ENCODE data around the gene TGIF2. TPM values are rescaled to one million over a fixed set of nuclear protein-coding genes. Genes with fewer than 3 reads are reported as not detected.

The TGIF2 gene
- total RNA-seq, 1 donor: 10.9 TPM

GRCh38 chr20:36565520-36565919 lies 7.9 kb upstream of the TGIF2 start:
- H3K4me3 ChIP-seq (ENCODE audit: insufficient read depth, low read length): no peak overlapping the region
- H3K36me3 ChIP-seq (ENCODE audit: insufficient read depth, low read length): no peaks in the 10 kb centered on the region
- H3K27ac ChIP-seq (ENCODE audit: low read depth, low read length): no peak overlapping the region
- H3K4me1 ChIP-seq (ENCODE audit: insufficient read depth, low read length): peaks cover 5% of the 10 kb centered on the region
- H3K9me3 ChIP-seq (ENCODE audit: low read depth, low read length): peaks cover 4% of the 10 kb centered on the region
- no peak for DNase-seq (ENCODE audit: insufficient read length, low spot score, missing footprints)
- H2AFZ ChIP-seq (ENCODE audit: low read length): no peak overlapping the region
- H4K20me1 ChIP-seq (ENCODE audit: insufficient read depth, low read length): no peaks in the 10 kb centered on the region
- H3K4me2 ChIP-seq (ENCODE audit: insufficient read depth, low read length): no peak overlapping the region
- TF ChIP-seq CTCF (IDR thresholded peaks at IDR 0.05; ENCODE audit: extremely low read depth, low read depth, low read length): no peak
- H3K79me2 ChIP-seq (ENCODE audit: insufficient read depth, low read length): no peaks in the 10 kb centered on the region
- no peaks in the 10 kb centered on the region for H3K27me3 ChIP-seq (ENCODE audit: insufficient read depth, low read length)

GRCh38 chr20:36569847-36570429 lies 3.5 kb upstream of the TGIF2 start:
- Histone ChIP-seq H3K36me3 (ENCODE audit: insufficient read depth, low read length) (no peaks in the 10 kb centered on the region), H3K27me3 (ENCODE audit: insufficient read depth, low read length) (no peaks in the 10 kb centered on the region), H3K4me3 (ENCODE audit: insufficient read depth, low read length) (no peak overlapping the region), H3K9me3 (ENCODE audit: low read depth, low read length) (peaks cover 4% of the 10 kb centered on the region), H4K20me1 (ENCODE audit: insufficient read depth, low read length) (peaks cover 2% of the 10 kb centered on the region), H3K4me2 (ENCODE audit: insufficient read depth, low read length) (no peak overlapping the region), H2AFZ (ENCODE audit: low read length) (no peak overlapping the region), H3K79me2 (ENCODE audit: insufficient read depth, low read length) (no peaks in the 10 kb centered on the region), H3K27ac (ENCODE audit: low read depth, low read length) (no peak overlapping the region), H3K4me1 (ENCODE audit: insufficient read depth, low read length) (peaks cover 18% of the 10 kb centered on the region)
- no peak for TF ChIP-seq CTCF (IDR thresholded peaks at IDR 0.05; ENCODE audit: extremely low read depth, low read depth, low read length)
- peak; percentile 99 for DNase-seq (ENCODE audit: insufficient read length, low spot score, missing footprints)

- Histone ChIP-seq H3K79me2 (ENCODE audit: insufficient read depth, low read length) (peaks cover 7% of the 10 kb centered on the region), H3K36me3 (ENCODE audit: insufficient read depth, low read length) (no peaks in the 10 kb centered on the region), H3K27me3 (ENCODE audit: insufficient read depth, low read length) (no peaks in the 10 kb centered on the region), H3K4me3 (ENCODE audit: insufficient read depth, low read length) (no peak overlapping the region), H3K4me2 (ENCODE audit: insufficient read depth, low read length) (peak overlapping the region; percentile 85), H3K9me3 (ENCODE audit: low read depth, low read length) (no peaks in the 10 kb centered on the region), H2AFZ (ENCODE audit: low read length) (no peak overlapping the region), H3K4me1 (ENCODE audit: insufficient read depth, low read length) (peaks cover 26% of the 10 kb centered on the region), H4K20me1 (ENCODE audit: insufficient read depth, low read length) (peaks cover 20% of the 10 kb centered on the region), H3K27ac (ENCODE audit: low read depth, low read length) (no peak overlapping the region)
- peak; percentile 53 for DNase-seq (ENCODE audit: insufficient read length, low spot score, missing footprints)
- TF ChIP-seq CTCF (IDR thresholded peaks at IDR 0.05; ENCODE audit: extremely low read depth, low read depth, low read length): no peak
Observed at GRCh38 chr20:36571564-36572504, 1.6 kb upstream of the TGIF2 start.

GRCh38 chr20:36572701-36573102 lies 695 bp upstream of the TGIF2 start:
- H3K36me3 ChIP-seq (ENCODE audit: insufficient read depth, low read length): no peaks in the 10 kb centered on the region
- peak overlapping the region; percentile 97 for H2AFZ ChIP-seq (ENCODE audit: low read length)
- H3K4me1 ChIP-seq (ENCODE audit: insufficient read depth, low read length): peaks cover 26% of the 10 kb centered on the region
- peak overlapping the region; percentile 85 for H3K4me2 ChIP-seq (ENCODE audit: insufficient read depth, low read length)
- H3K9me3 ChIP-seq (ENCODE audit: low read depth, low read length): no peaks in the 10 kb centered on the region
- TF ChIP-seq CTCF (IDR thresholded peaks at IDR 0.05; ENCODE audit: extremely low read depth, low read depth, low read length): no peak
- H3K4me3 ChIP-seq (ENCODE audit: insufficient read depth, low read length): peak overlapping the region; percentile 82
- peak; percentile 89 for DNase-seq (ENCODE audit: insufficient read length, low spot score, missing footprints)
- H3K27ac ChIP-seq (ENCODE audit: low read depth, low read length): peak overlapping the region; percentile 45
- peaks cover 7% of the 10 kb centered on the region for H3K79me2 ChIP-seq (ENCODE audit: insufficient read depth, low read length)
- H3K27me3 ChIP-seq (ENCODE audit: insufficient read depth, low read length): no peaks in the 10 kb centered on the region
- H4K20me1 ChIP-seq (ENCODE audit: insufficient read depth, low read length): peaks cover 21% of the 10 kb centered on the region
